IPS-20b (cell line): Measurements from ENCODE around the gene NLRP10.
A peak's percentile ranks its signal among the peaks of the same experiment; 100 is the strongest.

Experiments
- H3K27ac ChIP-seq: one replicate; pipeline ENCODE4 v1.5.1; 2013; ENCODE audit warnings: low read length
- H3K27me3 ChIP-seq: 2 replicates; pipeline ENCODE4 v1.6.1; 2013; ENCODE audit warnings: mild to moderate bottlenecking, low read length, inconsistent platforms; ENCODE audit not compliant: insufficient read depth
- H3K36me3 ChIP-seq: 2 replicates; pipeline ENCODE4 v1.6.1; 2013; ENCODE audit warnings: low read depth, mild to moderate bottlenecking, inconsistent platforms, low read length, moderate library complexity; ENCODE audit not compliant: insufficient read depth
- H3K4me1 ChIP-seq: 2 replicates; pipeline ENCODE4 v1.6.1; 2013; ENCODE audit warnings: mild to moderate bottlenecking, control low read depth, inconsistent platforms, low read length, moderate library complexity; ENCODE audit not compliant: insufficient read depth
- H3K4me3 ChIP-seq: 2 replicates; pipeline ENCODE4 v1.5.1; 2013; ENCODE audit warnings: mild to moderate bottlenecking, low read length, inconsistent platforms
- H3K9ac ChIP-seq: 2 replicates; pipeline ENCODE4 v1.6.1; 2013; ENCODE audit warnings: low read depth, mild to moderate bottlenecking, inconsistent platforms, low read length, moderate library complexity
- H3K9me3 ChIP-seq: 2 replicates; pipeline ENCODE4 v1.6.1; 2013; ENCODE audit warnings: mild to moderate bottlenecking, low read depth, low read length, inconsistent platforms; ENCODE audit not compliant: insufficient read depth

The NLRP10 gene

GRCh38 chr11:7969756-7970646 lies 4.8 kb upstream of the NLRP10 start:
- Histone ChIP-seq H3K4me1 (peaks cover 9% of the 10 kb centered on the region; the same call in 1 of the 2 replicates), H3K9ac (peak overlapping the region; percentile 28; the same call in 1 of the 2 replicates), H3K27ac (peak overlapping the region; percentile 30)

GRCh38 chr11:7968686-7969085 lies 3.4 kb upstream of the NLRP10 start:
- peaks cover 9% of the 10 kb centered on the region; the same call in 1 of the 2 replicates for H3K4me1 ChIP-seq
- H3K9me3 ChIP-seq, result no peaks in the 10 kb centered on the region
- H3K9ac ChIP-seq, result no peak overlapping the region
- H3K4me3 ChIP-seq, result no peak overlapping the region
- no peak overlapping the region for H3K27ac ChIP-seq
- no peaks in the 10 kb centered on the region for H3K36me3 ChIP-seq
- no peaks in the 10 kb centered on the region for H3K27me3 ChIP-seq

More at GRCh38 chr11:7969756-7970646, 4.8 kb upstream of the NLRP10 start:
- peak overlapping the region; percentile 39 for H3K4me3 ChIP-seq
- H3K27me3 ChIP-seq, result no peaks in the 10 kb centered on the region
- no peaks in the 10 kb centered on the region for H3K36me3 ChIP-seq
- H3K9me3 ChIP-seq, result no peaks in the 10 kb centered on the region

GRCh38 chr11:7967826-7968225 lies 2.6 kb upstream of the NLRP10 start:
- H3K27ac ChIP-seq, result no peak overlapping the region
- no peaks in the 10 kb centered on the region for H3K36me3 ChIP-seq

DNA sequence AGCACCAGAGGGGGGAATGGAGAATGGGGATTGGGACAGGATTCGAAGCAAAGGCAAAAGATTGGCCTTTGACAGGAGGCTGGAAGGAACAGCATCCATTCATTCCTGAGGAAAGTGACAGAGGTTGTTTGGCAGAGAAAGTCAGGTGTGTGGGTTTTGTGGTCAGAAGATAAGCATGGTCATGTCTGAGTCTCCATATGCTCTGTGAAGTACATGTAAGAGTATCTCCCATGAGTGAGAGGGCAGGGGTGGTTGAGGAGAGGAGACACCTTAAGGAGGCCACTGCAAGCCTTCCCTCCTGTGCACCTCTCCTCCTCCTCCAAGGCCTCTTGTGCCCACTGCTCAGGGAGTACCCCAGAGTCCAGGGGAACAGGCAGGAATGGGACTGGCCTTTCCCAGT lies 1.9 kb upstream of the NLRP10 start:
- no peak overlapping the region for H3K9ac ChIP-seq
- H3K4me1 ChIP-seq, result peaks cover 9% of the 10 kb centered on the region; the same call in 1 of the 2 replicates
- no peaks in the 10 kb centered on the region for H3K9me3 ChIP-seq
- H3K36me3 ChIP-seq, result no peaks in the 10 kb centered on the region
- no peak overlapping the region for H3K4me3 ChIP-seq
- no peaks in the 10 kb centered on the region for H3K27me3 ChIP-seq
- no peak overlapping the region for H3K27ac ChIP-seq

More at GRCh38 chr11:7967826-7968225, 2.6 kb upstream of the NLRP10 start:
- Histone ChIP-seq H3K27me3 (no peaks in the 10 kb centered on the region), H3K4me3 (no peak overlapping the region), H3K9ac (no peak overlapping the region), H3K4me1 (peaks cover 9% of the 10 kb centered on the region; the same call in 1 of the 2 replicates), H3K9me3 (no peaks in the 10 kb centered on the region)

GRCh38 chr11:7964873-7965272 lies 374 bp downstream of the NLRP10 start:
- H3K27ac ChIP-seq, result no peak overlapping the region
- H3K9ac ChIP-seq, result no peak overlapping the region
- no peaks in the 10 kb centered on the region for H3K27me3 ChIP-seq
- no peaks in the 10 kb centered on the region; the same call in 1 of the 2 replicates for H3K4me1 ChIP-seq
- H3K9me3 ChIP-seq, result no peaks in the 10 kb centered on the region
- H3K36me3 ChIP-seq, result no peaks in the 10 kb centered on the region
- no peak overlapping the region for H3K4me3 ChIP-seq

- no peaks in the 10 kb centered on the region for H3K27me3 ChIP-seq
- no peak overlapping the region for H3K9ac ChIP-seq
- no peaks in the 10 kb centered on the region for H3K9me3 ChIP-seq
- H3K27ac ChIP-seq, result no peak overlapping the region
- no peak overlapping the region for H3K4me3 ChIP-seq
- H3K36me3 ChIP-seq, result no peaks in the 10 kb centered on the region
- H3K4me1 ChIP-seq, result no peaks in the 10 kb centered on the region
These were observed 986 bp downstream of the NLRP10 start for GRCh38 chr11:7964261-7964660.

GRCh38 chr11:7955191-7955590 lies 10.1 kb downstream of the NLRP10 start:
- no peak overlapping the region for H3K4me3 ChIP-seq
- no peaks in the 10 kb centered on the region for H3K4me1 ChIP-seq
- no peak overlapping the region for H3K27ac ChIP-seq
- no peaks in the 10 kb centered on the region for H3K36me3 ChIP-seq
- no peaks in the 10 kb centered on the region for H3K9me3 ChIP-seq
- H3K27me3 ChIP-seq, result no peaks in the 10 kb centered on the region
- no peak overlapping the region for H3K9ac ChIP-seq

GRCh38 chr11:7949934-7950333 lies 15.3 kb downstream of the NLRP10 start:
- Histone ChIP-seq H3K27me3 (no peaks in the 10 kb centered on the region), H3K27ac (no peak overlapping the region), H3K9ac (no peak overlapping the region), H3K9me3 (no peaks in the 10 kb centered on the region), H3K4me3 (no peak overlapping the region), H3K36me3 (no peaks in the 10 kb centered on the region), H3K4me1 (no peaks in the 10 kb centered on the region)

DNA sequence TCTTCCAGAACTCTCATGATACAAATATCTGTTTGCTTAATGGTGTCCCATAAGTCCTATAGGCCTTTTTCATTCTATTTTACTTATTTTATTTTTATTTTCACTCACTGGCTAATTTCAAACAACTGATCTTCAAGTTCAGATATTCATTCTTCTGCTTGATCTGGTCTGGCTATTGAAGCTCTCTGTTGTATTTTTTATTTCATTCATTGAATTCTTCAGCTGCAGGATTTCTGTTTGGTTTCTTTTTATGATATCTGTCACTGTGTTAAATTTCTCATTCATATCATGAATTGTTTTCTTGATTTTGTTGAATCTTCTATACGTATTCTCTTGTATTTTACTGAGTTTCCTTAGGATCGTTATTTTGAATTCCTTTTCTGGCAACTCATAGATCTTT lies 21.1 kb downstream of the NLRP10 start:
- no peak overlapping the region for H3K4me3 ChIP-seq
- H3K9ac ChIP-seq, result no peak overlapping the region
- H3K27me3 ChIP-seq, result no peaks in the 10 kb centered on the region
- peaks cover 7% of the 10 kb centered on the region; the same call in 1 of the 2 replicates for H3K9me3 ChIP-seq
- H3K4me1 ChIP-seq, result no peaks in the 10 kb centered on the region
- no peaks in the 10 kb centered on the region for H3K36me3 ChIP-seq
- H3K27ac ChIP-seq, result no peak overlapping the region

DNA sequence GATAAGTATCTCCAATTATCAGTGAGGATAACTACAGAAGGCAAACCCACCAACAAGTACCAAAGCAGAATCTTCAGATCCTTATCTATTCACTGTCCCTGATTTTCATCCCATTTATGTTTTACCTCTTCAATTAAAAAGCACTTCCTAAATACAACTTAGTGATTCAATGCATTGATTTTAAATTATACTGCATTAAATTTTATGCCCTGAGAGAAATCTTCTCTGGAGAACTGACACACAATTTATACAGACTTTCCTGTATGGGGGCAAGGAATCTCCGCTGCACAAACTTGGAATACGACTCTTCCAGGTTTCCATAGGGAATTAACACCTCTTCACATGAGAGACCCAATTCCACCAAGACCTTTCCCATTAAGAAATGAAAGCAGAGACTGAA lies 23.6 kb downstream of the NLRP10 start, which contains the start of gene OR10A3:
OR10A3 (minus strand) TSS at position 101 of the 400 bp plus-strand sequence. CDS start 2,188 bp downstream, outside the sequence.
- Histone ChIP-seq H3K9me3 (peaks cover 7% of the 10 kb centered on the region; the same call in 1 of the 2 replicates), H3K4me3 (no peak within 1 kb of the TSS), H3K36me3 (no peaks in the 10 kb centered on the region), H3K27me3 (no peaks in the 10 kb centered on the region), H3K4me1 (no peaks in the 10 kb centered on the region), H3K27ac (no peak within 1 kb of the TSS), H3K9ac (no peak within 1 kb of the TSS)

- no peak overlapping the region for H3K27ac ChIP-seq
- H3K4me1 ChIP-seq, result no peaks in the 10 kb centered on the region
- no peaks in the 10 kb centered on the region for H3K36me3 ChIP-seq
- H3K4me3 ChIP-seq, result no peak overlapping the region
- peaks cover 7% of the 10 kb centered on the region; the same call in 1 of the 2 replicates for H3K9me3 ChIP-seq
- H3K27me3 ChIP-seq, result no peaks in the 10 kb centered on the region
- H3K9ac ChIP-seq, result no peak overlapping the region
These were observed 24.1 kb downstream of the NLRP10 start for GRCh38 chr11:7941146-7941545.

DNA sequence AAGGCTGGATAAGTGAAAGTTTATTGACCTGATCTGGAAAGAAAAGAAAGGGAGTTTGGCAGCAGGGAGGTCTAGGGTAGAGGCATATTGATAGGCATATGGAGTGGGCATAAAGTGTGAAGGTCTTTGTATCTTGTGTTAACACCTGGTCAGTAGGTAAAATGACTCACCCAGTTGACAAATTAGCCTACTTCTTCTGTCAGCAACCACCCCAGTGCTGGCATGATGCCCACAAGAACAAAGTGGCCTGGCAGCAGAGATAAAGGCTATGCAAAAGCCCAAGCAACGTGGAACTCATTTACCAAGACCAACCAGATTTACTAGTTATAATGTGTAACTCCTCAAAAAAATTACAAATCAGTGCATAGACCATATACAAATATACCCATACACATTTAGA lies 28.6 kb downstream of the NLRP10 start:
- no peak overlapping the region for H3K4me3 ChIP-seq
- no peaks in the 10 kb centered on the region for H3K4me1 ChIP-seq
- no peaks in the 10 kb centered on the region for H3K27me3 ChIP-seq
- no peak overlapping the region for H3K9ac ChIP-seq
- H3K27ac ChIP-seq, result no peak overlapping the region
- H3K9me3 ChIP-seq, result no peaks in the 10 kb centered on the region
- no peaks in the 10 kb centered on the region for H3K36me3 ChIP-seq
